Astrocyte (in vitro differentiated cells and primary cell): ENCODE results near the gene CPNE1.

Experiments used
- CTCF ChIP-seq: IDR thresholded peaks from 2 replicates; pipeline ENCODE4 v1.5.1; 2011; ENCODE audit warnings: low read depth, mild to moderate bottlenecking, inconsistent platforms, low read length, moderate library complexity; ENCODE audit not compliant: insufficient read depth
- EZH2 ChIP-seq: IDR thresholded peaks from 2 replicates; pipeline ENCODE4 v1.6.1; 2012; ENCODE audit warnings: mild to moderate bottlenecking, low read length, inconsistent platforms; ENCODE audit not compliant: insufficient read depth

- TF ChIP-seq CTCF (peak; percentile 6), EZH2 (no peak)
Measured at GRCh38 chr20:35617397-35618262, 47.1 kb downstream of the CPNE1 start.
